ENCODE data around the gene INPP4B. TPM values are rescaled to one million over a fixed set of nuclear protein-coding genes. Genes with fewer than 3 reads are reported as not detected.

INPP4B gene
- total and polyA plus RNA-seq, 2 donors (not counting 1 experiment from before 2014, with no cell fraction given): 0.03 TPM; not detected in 1

GRCh38 chr4:142473218-142473959 is 372.7 kb downstream of the INPP4B start:
- POLR2A ChIA-PET: no interaction called here

DNA sequence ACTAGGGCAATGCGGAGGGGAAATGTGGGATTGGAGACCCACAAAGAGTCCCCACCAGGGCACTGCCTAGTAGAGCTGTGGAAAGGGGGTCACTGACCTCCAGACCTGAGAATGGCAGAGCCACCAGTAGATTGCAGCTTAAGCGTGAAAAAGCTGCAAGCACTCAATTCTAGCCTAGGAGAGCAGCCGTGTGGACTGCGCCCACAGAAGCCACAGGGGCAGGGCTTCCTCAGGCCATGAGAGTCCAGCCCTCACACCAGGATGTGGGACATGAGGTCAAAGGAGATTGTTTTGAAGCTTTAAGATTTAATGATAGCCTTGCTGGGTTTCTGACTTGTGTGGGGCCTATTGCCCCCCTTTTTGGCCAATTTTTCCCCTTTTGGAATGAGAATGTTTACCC is 379.0 kb downstream of the INPP4B start:
- Mint-ChIP-seq H3K27ac (no peak overlapping the region), H3K4me3 (no peak overlapping the region), H3K27me3 (no peaks in the 10 kb centered on the region), H3K9me3 (ENCODE audit: insufficient read depth) (no peaks in the 10 kb centered on the region), H3K4me1 (no peaks in the 10 kb centered on the region)
- Histone ChIP-seq H3K27ac (ENCODE audit: low read length in 2 of 2) (no peak overlapping the region), H3K4me1 (ENCODE audit: control insufficient read depth in 2 of 2, insufficient read depth in 2 of 2, low read length in 2 of 2) (no peaks in the 10 kb centered on the region), H3K79me2 (ENCODE audit: control insufficient read depth, insufficient read depth, low read length) (no peaks in the 10 kb centered on the region), H4K20me1 (ENCODE audit: control insufficient read depth, insufficient read depth, low read length, poor library complexity, severe bottlenecking) (no peaks in the 10 kb centered on the region), H3K4me3 (ENCODE audit: control extremely low read depth in 1 of 5, extremely low read depth in 1 of 5, insufficient read depth in 1 of 5, low read depth in 2 of 5, low read length in 4 of 5) (no peak overlapping the region), H3K36me3 (replicated peaks in 1 of 2; ENCODE audit: control extremely low read depth in 1 of 2, control insufficient read depth in 1 of 2, extremely low read depth in 1 of 2, insufficient read depth in 2 of 2, low read length in 1 of 2) (no peaks in the 10 kb centered on the region), H3K27me3 (replicated peaks in 1 of 4; ENCODE audit: control extremely low read depth in 1 of 4, control insufficient read depth in 3 of 4, insufficient read depth in 4 of 4, low read length in 3 of 4) (no peaks in the 10 kb centered on the region), H2AFZ (ENCODE audit: insufficient read depth, low read depth, low read length, poor library complexity, severe bottlenecking) (no peak overlapping the region), H3K9me3 (ENCODE audit: control extremely low read depth in 1 of 3, control insufficient read depth in 2 of 3, insufficient read depth in 1 of 3, low read length in 2 of 3) (no peaks in the 10 kb centered on the region), H3K4me2 (replicated peaks; ENCODE audit: low read depth, low read length, poor library complexity, severe bottlenecking) (no peak overlapping the region), H3K9ac (ENCODE audit: low read length) (no peak overlapping the region)
- WGBS (ENCODE audit: insufficient coverage): 93% methylated on average over 3 of the region's 4 CpGs
- POLR2A ChIA-PET: no interaction called here
- TF ChIP-seq, protein P1, sequence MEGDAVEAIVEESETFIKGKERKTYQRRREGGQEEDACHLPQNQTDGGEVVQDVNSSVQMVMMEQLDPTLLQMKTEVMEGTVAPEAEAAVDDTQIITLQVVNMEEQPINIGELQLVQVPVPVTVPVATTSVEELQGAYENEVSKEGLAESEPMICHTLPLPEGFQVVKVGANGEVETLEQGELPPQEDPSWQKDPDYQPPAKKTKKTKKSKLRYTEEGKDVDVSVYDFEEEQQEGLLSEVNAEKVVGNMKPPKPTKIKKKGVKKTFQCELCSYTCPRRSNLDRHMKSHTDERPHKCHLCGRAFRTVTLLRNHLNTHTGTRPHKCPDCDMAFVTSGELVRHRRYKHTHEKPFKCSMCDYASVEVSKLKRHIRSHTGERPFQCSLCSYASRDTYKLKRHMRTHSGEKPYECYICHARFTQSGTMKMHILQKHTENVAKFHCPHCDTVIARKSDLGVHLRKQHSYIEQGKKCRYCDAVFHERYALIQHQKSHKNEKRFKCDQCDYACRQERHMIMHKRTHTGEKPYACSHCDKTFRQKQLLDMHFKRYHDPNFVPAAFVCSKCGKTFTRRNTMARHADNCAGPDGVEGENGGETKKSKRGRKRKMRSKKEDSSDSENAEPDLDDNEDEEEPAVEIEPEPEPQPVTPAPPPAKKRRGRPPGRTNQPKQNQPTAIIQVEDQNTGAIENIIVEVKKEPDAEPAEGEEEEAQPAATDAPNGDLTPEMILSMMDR (IDR thresholded peaks at IDR 0.05): no peak
- TF ChIP-seq EZH2 (IDR thresholded peaks at IDR 0.05; ENCODE audit: borderline replicate concordance, insufficient read depth, low read depth, low read length, poor library complexity, severe bottlenecking): no peak
- DNase-seq (no peak), ATAC-seq (ENCODE audit: low read depth) (no peak)
- CTCF ChIA-PET: no interaction called here
- intact Hi-C loops (cut with micrococcal nuclease): no loop called here

More at GRCh38 chr4:142473218-142473959, 372.7 kb downstream of the INPP4B start:
- no peak overlapping the region for H3K27ac Mint-ChIP-seq
- DNase-seq (no peak), ATAC-seq (ENCODE audit: low read depth) (no peak)
- Histone ChIP-seq H4K20me1 (ENCODE audit: control insufficient read depth, insufficient read depth, low read length, poor library complexity, severe bottlenecking) (no peaks in the 10 kb centered on the region), H3K9me3 (ENCODE audit: control extremely low read depth in 1 of 3, control insufficient read depth in 2 of 3, insufficient read depth in 1 of 3, low read length in 2 of 3) (peaks cover 0 to 4% (median 0%) of the 10 kb centered on the region in 3 donors), H3K27ac (ENCODE audit: low read length in 2 of 2) (no peak overlapping the region), H3K4me2 (replicated peaks; ENCODE audit: low read depth, low read length, poor library complexity, severe bottlenecking) (no peak overlapping the region), H3K79me2 (ENCODE audit: control insufficient read depth, insufficient read depth, low read length) (no peaks in the 10 kb centered on the region), H3K4me3 (ENCODE audit: control extremely low read depth in 1 of 5, extremely low read depth in 1 of 5, insufficient read depth in 1 of 5, low read depth in 2 of 5, low read length in 4 of 5) (no peak overlapping the region), H3K9ac (ENCODE audit: low read length) (no peak overlapping the region), H3K36me3 (replicated peaks in 1 of 2; ENCODE audit: control extremely low read depth in 1 of 2, control insufficient read depth in 1 of 2, extremely low read depth in 1 of 2, insufficient read depth in 2 of 2, low read length in 1 of 2) (no peaks in the 10 kb centered on the region), H2AFZ (ENCODE audit: insufficient read depth, low read depth, low read length, poor library complexity, severe bottlenecking) (no peak overlapping the region), H3K4me1 (ENCODE audit: control insufficient read depth in 2 of 2, insufficient read depth in 2 of 2, low read length in 2 of 2) (no peaks in the 10 kb centered on the region), H3K27me3 (replicated peaks in 1 of 4; ENCODE audit: control extremely low read depth in 1 of 4, control insufficient read depth in 3 of 4, insufficient read depth in 4 of 4, low read length in 3 of 4) (no peaks in the 10 kb centered on the region)
- no peaks in the 10 kb centered on the region for H3K9me3 Mint-ChIP-seq (ENCODE audit: insufficient read depth)
- WGBS (ENCODE audit: insufficient coverage): 71% methylated on average over 4 of the region's 5 CpGs
- TF ChIP-seq EZH2 (IDR thresholded peaks at IDR 0.05; ENCODE audit: borderline replicate concordance, insufficient read depth, low read depth, low read length, poor library complexity, severe bottlenecking): no peak
- TF ChIP-seq, protein P1 (IDR thresholded peaks at IDR 0.05): no peak
- CTCF ChIA-PET: interaction anchor here (1.0 kb wide), 1 partner anchor 10 kb away, joined by 3 read pairs; no protein-coding TSS in a partner anchor
- no peak overlapping the region for H3K4me3 Mint-ChIP-seq
- intact Hi-C loops (cut with micrococcal nuclease): no loop called here
- no peaks in the 10 kb centered on the region for H3K4me1 Mint-ChIP-seq
- no peaks in the 10 kb centered on the region for H3K27me3 Mint-ChIP-seq

Measured in B cell (primary cell).